ENCODE results near the gene OR4F15.
"Not testable (repeated sequence)": the region's sequence is repeated elsewhere in the genome, so short reads cannot be mapped to it uniquely, and the experiment has no call there.

Gene OR4F15, protein sequence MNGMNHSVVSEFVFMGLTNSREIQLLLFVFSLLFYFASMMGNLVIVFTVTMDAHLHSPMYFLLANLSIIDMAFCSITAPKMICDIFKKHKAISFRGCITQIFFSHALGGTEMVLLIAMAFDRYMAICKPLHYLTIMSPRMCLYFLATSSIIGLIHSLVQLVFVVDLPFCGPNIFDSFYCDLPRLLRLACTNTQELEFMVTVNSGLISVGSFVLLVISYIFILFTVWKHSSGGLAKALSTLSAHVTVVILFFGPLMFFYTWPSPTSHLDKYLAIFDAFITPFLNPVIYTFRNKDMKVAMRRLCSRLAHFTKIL

DNA sequence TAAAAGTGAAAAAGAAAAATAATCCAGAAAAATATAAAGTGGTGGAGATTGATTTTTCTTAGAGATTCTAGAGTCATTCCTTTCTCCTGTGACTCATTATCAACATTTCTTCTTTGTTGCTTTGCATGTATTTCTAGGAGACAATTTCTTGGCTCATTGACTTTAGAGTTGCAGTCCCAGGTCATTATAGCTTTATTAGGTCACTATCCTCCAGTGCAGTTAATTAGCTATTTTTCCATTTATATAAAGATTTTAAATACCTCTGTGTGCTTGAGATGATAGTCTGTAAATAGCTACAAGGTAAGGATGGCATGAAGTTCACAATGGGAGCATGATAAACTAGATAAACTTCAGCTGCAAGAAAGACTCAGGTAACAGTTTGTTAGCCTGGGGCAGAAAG lies at the start of gene OR4F15:
TSS of gene OR4F15 (plus strand) at position 301 of the 400 bp plus-strand sequence. CDS start 5,985 bp downstream, outside the sequence.
- no peaks in the 10 kb centered on the region for H3K36me3 Mint-ChIP-seq
- ATAC-seq (ENCODE audit: low read depth) (no peak), DNase-seq (ENCODE audit: low spot score in 2 of 2) (no peak)
- H3K4me3 Mint-ChIP-seq = no peak within 1 kb of the TSS
- no peaks in the 10 kb centered on the region for H3K4me1 Mint-ChIP-seq
- peaks cover 11% of the 10 kb centered on the region for H3K27me3 Mint-ChIP-seq
- no peaks in the 10 kb centered on the region for H3K9me3 Mint-ChIP-seq
- H3K27ac Mint-ChIP-seq = no peak within 1 kb of the TSS

GRCh38 chr15:101764669-101765339 lies 47.2 kb upstream of the OR4F15 start:
- not testable (repeated sequence) for H3K4me3 Mint-ChIP-seq; H3K27me3 Mint-ChIP-seq; ATAC-seq (ENCODE audit: low read depth); H3K27ac Mint-ChIP-seq; H3K36me3 Mint-ChIP-seq; H3K4me1 Mint-ChIP-seq; DNase-seq (ENCODE audit: low spot score in 2 of 2); H3K9me3 Mint-ChIP-seq

GRCh38 chr15:101765340-101765671 lies 46.7 kb upstream of the OR4F15 start:
- not testable (repeated sequence) for H3K27ac Mint-ChIP-seq; H3K27me3 Mint-ChIP-seq; H3K4me3 Mint-ChIP-seq; H3K9me3 Mint-ChIP-seq; H3K36me3 Mint-ChIP-seq; H3K4me1 Mint-ChIP-seq; ATAC-seq (ENCODE audit: low read depth); DNase-seq (ENCODE audit: low spot score in 2 of 2)

DNA sequence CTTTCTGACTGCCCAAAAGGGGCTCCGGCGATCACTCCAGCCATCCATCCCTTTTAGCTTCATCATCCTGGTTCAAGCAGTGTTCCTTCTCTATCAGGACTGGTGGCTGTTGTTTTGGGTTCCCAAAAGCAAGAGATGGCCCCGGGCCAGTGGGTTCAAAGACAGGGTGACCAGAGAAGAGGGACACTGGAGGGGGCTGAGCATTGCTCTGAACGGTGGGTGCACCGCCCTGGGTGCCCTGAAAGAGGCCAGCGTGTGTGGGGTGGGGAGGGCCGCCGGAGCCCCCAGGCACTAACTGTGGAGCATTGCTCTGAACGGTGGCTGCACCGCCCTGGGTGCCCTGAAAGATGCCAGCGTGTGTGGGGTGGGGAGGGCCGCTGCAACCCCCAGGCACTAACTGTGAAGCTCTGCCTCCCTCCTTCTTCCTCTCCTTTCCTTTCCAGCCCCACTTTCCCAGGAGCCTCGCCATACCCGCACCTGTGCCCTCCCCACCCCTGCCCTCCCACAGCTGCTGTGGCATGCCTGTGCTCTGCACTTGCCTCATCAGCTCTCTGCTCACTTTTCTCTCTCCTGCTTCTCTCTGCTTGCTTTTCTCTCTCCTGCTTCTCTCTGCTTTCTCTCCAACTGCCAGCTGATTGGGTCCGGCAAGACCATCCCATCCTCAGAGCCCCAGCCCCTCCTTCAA lies 46.1 kb upstream of the OR4F15 start:
- no peaks in the 10 kb centered on the region for H3K4me1 Mint-ChIP-seq
- no peak overlapping the region for H3K4me3 Mint-ChIP-seq
- ATAC-seq (ENCODE audit: low read depth) (no peak), DNase-seq (ENCODE audit: low spot score in 2 of 2) (no peak)
- H3K36me3 Mint-ChIP-seq = peaks cover 4% of the 10 kb centered on the region
- H3K27ac Mint-ChIP-seq = no peak overlapping the region
- no peaks in the 10 kb centered on the region for H3K9me3 Mint-ChIP-seq
- no peaks in the 10 kb centered on the region for H3K27me3 Mint-ChIP-seq

DNA sequence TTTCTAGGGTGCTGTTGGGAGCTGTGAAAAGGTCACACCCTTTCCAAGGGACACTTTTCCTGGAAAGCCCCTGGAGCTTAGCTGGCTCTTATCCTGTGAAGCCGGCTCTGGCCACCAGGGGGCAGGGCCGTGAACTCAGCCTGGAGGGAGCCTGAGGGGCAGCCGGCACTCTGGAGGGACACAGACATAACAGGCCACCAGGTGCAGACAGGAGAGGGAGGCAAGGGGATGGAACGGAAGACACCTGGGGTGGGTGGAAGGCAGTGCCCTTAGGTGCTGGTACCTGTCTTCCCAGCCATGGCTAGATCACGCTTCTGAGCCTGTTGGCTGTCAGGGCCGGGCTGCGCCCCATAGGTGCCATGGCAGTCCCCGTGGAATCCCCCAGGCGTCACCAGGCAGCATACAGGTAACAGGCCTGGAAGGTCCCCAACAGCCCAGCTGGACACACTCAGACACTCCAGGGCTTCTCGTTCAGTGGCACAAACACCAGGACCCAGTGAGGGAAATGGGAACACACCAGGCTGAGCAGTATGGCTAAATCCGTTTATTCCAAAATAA lies 44.8 kb upstream of the OR4F15 start:
- H3K9me3 Mint-ChIP-seq; H3K4me3 Mint-ChIP-seq; H3K27ac Mint-ChIP-seq; ATAC-seq (ENCODE audit: low read depth); H3K36me3 Mint-ChIP-seq; H3K4me1 Mint-ChIP-seq; H3K27me3 Mint-ChIP-seq; DNase-seq (ENCODE audit: low spot score in 2 of 2): not testable (repeated sequence)

DNA sequence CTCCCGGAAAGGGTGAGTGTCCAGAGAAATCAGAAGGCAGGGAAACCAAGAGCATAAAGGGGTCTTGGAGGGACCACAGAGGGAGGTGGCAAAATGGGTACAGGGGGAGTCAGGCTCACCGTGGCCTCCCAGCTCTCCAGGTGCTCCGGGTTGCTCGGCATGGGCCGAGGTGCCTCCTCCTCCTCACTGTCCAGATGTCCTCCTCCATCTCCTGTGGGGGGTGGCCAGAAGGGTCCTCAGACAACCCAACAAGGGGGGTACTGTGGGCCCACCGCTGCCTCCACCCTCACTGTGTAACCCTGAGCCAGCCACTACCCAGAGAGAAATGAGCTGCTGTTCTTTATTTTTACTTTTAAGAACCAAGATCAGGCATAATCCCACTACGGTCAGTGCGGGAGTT lies 39.1 kb upstream of the OR4F15 start:
- H3K9me3 Mint-ChIP-seq = no peaks in the 10 kb centered on the region
- H3K27ac Mint-ChIP-seq = no peak overlapping the region
- peaks cover 3% of the 10 kb centered on the region for H3K27me3 Mint-ChIP-seq
- H3K4me1 Mint-ChIP-seq = no peaks in the 10 kb centered on the region
- peaks cover 3% of the 10 kb centered on the region for H3K36me3 Mint-ChIP-seq
- DNase-seq (ENCODE audit: low spot score in 2 of 2) = no peak
- no peak for ATAC-seq (ENCODE audit: low read depth)
- H3K4me3 Mint-ChIP-seq = no peak overlapping the region

- no peak for DNase-seq (ENCODE audit: low spot score in 2 of 2)
- Mint-ChIP-seq H3K36me3 (peaks cover 3% of the 10 kb centered on the region), H3K9me3 (no peaks in the 10 kb centered on the region), H3K27ac (no peak overlapping the region), H3K4me1 (no peaks in the 10 kb centered on the region), H3K27me3 (peaks cover 3% of the 10 kb centered on the region), H3K4me3 (no peak overlapping the region)
- ATAC-seq (ENCODE audit: low read depth) = no peak
Observed at GRCh38 chr15:101773496-101774100, 38.4 kb upstream of the OR4F15 start.

DNA sequence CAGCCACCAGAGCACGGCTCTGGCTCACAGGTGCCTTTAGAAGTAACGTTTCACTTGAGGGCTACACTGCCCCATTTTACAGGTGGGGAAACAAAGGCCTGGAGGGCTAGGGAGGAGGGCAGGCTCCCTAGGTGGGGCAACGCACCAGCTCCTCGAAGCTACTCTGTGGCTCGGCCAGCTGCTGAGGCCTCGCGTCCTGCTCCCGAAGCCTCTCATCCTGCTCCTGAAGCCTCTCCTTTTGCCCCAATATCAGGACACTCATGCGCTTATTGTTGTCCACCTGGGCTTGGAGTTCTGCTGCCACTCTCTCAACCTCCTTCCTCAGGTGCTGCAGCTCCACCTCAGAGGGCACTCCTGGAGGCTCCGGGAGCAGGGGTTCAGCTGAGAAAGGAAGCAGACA lies 36.9 kb upstream of the OR4F15 start:
- ATAC-seq (ENCODE audit: low read depth) (no peak), DNase-seq (ENCODE audit: low spot score in 2 of 2) (no peak)
- no peak overlapping the region for H3K4me3 Mint-ChIP-seq
- H3K9me3 Mint-ChIP-seq = no peaks in the 10 kb centered on the region
- no peak overlapping the region for H3K27ac Mint-ChIP-seq
- H3K36me3 Mint-ChIP-seq = peaks cover 3% of the 10 kb centered on the region
- no peaks in the 10 kb centered on the region for H3K4me1 Mint-ChIP-seq
- peaks cover 4% of the 10 kb centered on the region for H3K27me3 Mint-ChIP-seq

DNA sequence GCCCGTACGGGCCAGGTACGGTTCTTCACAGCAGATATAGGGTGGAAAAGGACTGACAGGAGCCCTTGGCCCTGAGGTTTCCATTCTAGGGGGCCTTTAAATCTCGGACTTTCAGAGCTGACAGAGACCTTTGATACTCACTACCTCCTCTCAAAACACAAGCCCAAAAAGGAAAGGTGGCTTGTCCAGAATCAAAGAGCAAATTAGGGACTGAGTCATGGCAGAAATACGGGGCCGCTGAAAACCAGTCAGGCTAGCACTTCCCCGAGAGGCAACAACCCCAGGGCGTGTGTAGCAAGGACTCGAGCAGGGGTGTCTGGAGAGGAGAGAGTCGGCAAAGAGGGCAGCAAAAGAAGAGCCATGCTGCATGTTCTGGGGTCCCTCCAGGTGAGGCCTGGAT lies 33.4 kb upstream of the OR4F15 start:
- H3K4me3 Mint-ChIP-seq; H3K9me3 Mint-ChIP-seq; H3K27me3 Mint-ChIP-seq; DNase-seq (ENCODE audit: low spot score in 2 of 2); H3K4me1 Mint-ChIP-seq; ATAC-seq (ENCODE audit: low read depth); H3K27ac Mint-ChIP-seq; H3K36me3 Mint-ChIP-seq: not testable (repeated sequence)

DNA sequence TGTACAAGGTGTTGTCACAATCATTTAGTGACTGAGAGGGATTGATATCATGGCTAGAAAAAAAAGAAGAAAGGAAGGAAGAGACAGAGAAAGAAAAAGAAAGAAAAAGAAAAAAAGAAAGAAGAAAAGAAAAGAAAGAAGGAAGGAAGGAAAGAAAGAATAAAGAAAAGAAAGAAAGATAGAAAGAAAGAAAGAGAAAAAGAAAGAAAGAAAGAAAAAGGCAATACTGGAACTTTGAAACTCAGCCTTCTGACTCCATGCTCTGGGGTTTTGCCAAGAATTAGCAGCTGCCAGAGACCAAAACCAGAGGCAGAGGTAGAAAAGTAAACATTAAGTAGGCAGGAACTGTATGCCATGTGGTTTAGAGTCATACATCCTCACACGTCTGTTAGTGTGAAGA lies 31.8 kb upstream of the OR4F15 start:
- H3K4me3 Mint-ChIP-seq; H3K9me3 Mint-ChIP-seq; H3K27me3 Mint-ChIP-seq; DNase-seq (ENCODE audit: low spot score in 2 of 2); H3K27ac Mint-ChIP-seq; ATAC-seq (ENCODE audit: low read depth); H3K36me3 Mint-ChIP-seq; H3K4me1 Mint-ChIP-seq: not testable (repeated sequence)

GRCh38 chr15:101781928-101782327 lies 30.1 kb upstream of the OR4F15 start:
- DNase-seq (ENCODE audit: low spot score in 2 of 2) (no peak), ATAC-seq (ENCODE audit: low read depth) (no peak)
- no peak overlapping the region for H3K27ac Mint-ChIP-seq
- H3K27me3 Mint-ChIP-seq = peaks cover 7% of the 10 kb centered on the region
- no peaks in the 10 kb centered on the region for H3K36me3 Mint-ChIP-seq
- no peaks in the 10 kb centered on the region for H3K9me3 Mint-ChIP-seq
- H3K4me3 Mint-ChIP-seq = no peak overlapping the region
- H3K4me1 Mint-ChIP-seq = no peaks in the 10 kb centered on the region

DNA sequence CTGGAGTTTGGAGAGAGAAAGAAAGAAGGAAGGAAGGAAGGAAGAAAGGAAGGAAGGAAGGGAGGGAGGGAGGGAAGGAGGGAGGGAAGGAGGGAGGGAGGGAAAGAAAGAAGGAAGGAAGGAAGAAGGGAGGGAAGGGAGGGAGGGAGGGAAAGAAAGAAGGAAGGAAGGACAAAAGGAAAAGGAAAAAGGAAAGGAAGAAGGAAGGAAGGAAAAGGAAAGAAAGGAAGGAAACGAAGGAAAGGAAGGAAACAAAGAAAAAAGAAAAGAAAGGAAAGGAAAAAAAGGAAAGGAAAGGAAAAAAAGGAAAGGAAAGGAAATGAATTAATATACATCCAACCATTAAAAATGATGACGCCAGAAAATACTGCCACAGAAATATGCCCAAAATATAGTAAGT lies 27.4 kb upstream of the OR4F15 start:
- DNase-seq (ENCODE audit: low spot score in 2 of 2) = no peak
- H3K36me3 Mint-ChIP-seq = no peaks in the 10 kb centered on the region
- no peak overlapping the region for H3K27ac Mint-ChIP-seq
- H3K9me3 Mint-ChIP-seq = no peaks in the 10 kb centered on the region
- H3K4me1 Mint-ChIP-seq = no peaks in the 10 kb centered on the region
- H3K27me3 Mint-ChIP-seq = peaks cover 5% of the 10 kb centered on the region
- no peak overlapping the region for H3K4me3 Mint-ChIP-seq
- ATAC-seq (ENCODE audit: low read depth) = no peak

- not testable (repeated sequence) for ATAC-seq (ENCODE audit: low read depth); DNase-seq (ENCODE audit: low spot score in 2 of 2); H3K4me1 Mint-ChIP-seq; H3K27ac Mint-ChIP-seq; H3K36me3 Mint-ChIP-seq; H3K9me3 Mint-ChIP-seq; H3K27me3 Mint-ChIP-seq; H3K4me3 Mint-ChIP-seq
Observed at GRCh38 chr15:101786422-101786821, 25.6 kb upstream of the OR4F15 start.

- not testable (repeated sequence) for H3K4me1 Mint-ChIP-seq; H3K36me3 Mint-ChIP-seq; H3K27me3 Mint-ChIP-seq; DNase-seq (ENCODE audit: low spot score in 2 of 2); ATAC-seq (ENCODE audit: low read depth); H3K27ac Mint-ChIP-seq; H3K9me3 Mint-ChIP-seq; H3K4me3 Mint-ChIP-seq
Observed at GRCh38 chr15:101788001-101788400, 24.0 kb upstream of the OR4F15 start.
